CD4-positive, alpha-beta T cell (primary cell): Measurements from ENCODE around the gene AZU1. TPM values are rescaled to one million over a fixed set of nuclear protein-coding genes. Genes with fewer than 3 reads are reported as not detected.
"Not testable (repeated sequence)": the region's sequence is repeated elsewhere in the genome, so short reads cannot be mapped to it uniquely, and the experiment has no call there.

Experiments used
- ATAC-seq: fragments of 200-7000 bp; cut with Tn5 transposase; one replicate; pipeline ENCODE4 v1.10.0; 2022; ENCODE audit warnings: mild to moderate bottlenecking; ENCODE audit not compliant: poor library complexity
- CTCF ChIA-PET: fragments of 350-600 bp; sonication (Branson Sonifier 250); formaldehyde crosslinking; loops from one replicate; lab custom pipeline; 2021; ENCODE audit warnings: antibody characterized with exemption, inconsistent platforms; lab: Charles Lee
- POLR2A ChIA-PET: fragments of 350-600 bp; sonication (Branson Sonifier 250); formaldehyde crosslinking; loops from one replicate; lab custom pipeline; 2021; ENCODE audit warnings: antibody characterized with exemption, inconsistent platforms; lab: Charles Lee
- DNase-seq, 14 experiments: peaks; one replicate each; pipeline ENCODE4 v3.0.0-alpha.2; 2013 to 2020; ENCODE audit warnings: mixed read lengths in 2 of 14
- H3K27ac ChIP-seq, 2 donors: one replicate each; pipeline versions ENCODE4 v1.5.1 to v1.7.0; 2013; ENCODE audit warnings: low read length in 2 of 2, low read depth in 1 of 2, mild to moderate bottlenecking in 1 of 2
- H3K27me3 ChIP-seq, 2 experiments: 1 replicate in 1 of 2; 2 replicates in 1 of 2; pipeline versions ENCODE4 v1.6.1 to v1.7.0; 2013; ENCODE audit warnings: low read length in 2 of 2, control low read depth in 1 of 2, mild to moderate bottlenecking in 1 of 2, moderate library complexity in 1 of 2; ENCODE audit not compliant: insufficient read depth in 2 of 2, control insufficient read depth in 1 of 2
- H3K36me3 ChIP-seq: one replicate; pipeline ENCODE4 v1.6.1; 2013; ENCODE audit warnings: low read length, control low read depth; ENCODE audit not compliant: insufficient read depth
- H3K4me1 ChIP-seq: one replicate; pipeline ENCODE4 v1.6.1; 2013; ENCODE audit warnings: low read length, control low read depth; ENCODE audit not compliant: insufficient read depth
- H3K4me3 ChIP-seq: one replicate; pipeline ENCODE4 v1.5.1; 2013; ENCODE audit warnings: mild to moderate bottlenecking, low read length, moderate library complexity
- H3K9me3 ChIP-seq, 2 experiments: 1 replicate in 1 of 2; 2 replicates in 1 of 2; pipeline versions ENCODE4 v1.6.1 to v1.7.0; 2013; ENCODE audit warnings: low read length in 2 of 2, mild to moderate bottlenecking in 2 of 2, control low read depth in 1 of 2, moderate library complexity in 1 of 2; ENCODE audit not compliant: control insufficient read depth in 1 of 2, insufficient read depth in 1 of 2
- H3K27ac Mint-ChIP-seq: one replicate; pipeline ENCODE4 v1.8.0; 2020; ENCODE audit warnings: mixed read lengths
- H3K27me3 Mint-ChIP-seq: one replicate; pipeline ENCODE4 v1.8.0; 2021; ENCODE audit warnings: mixed read lengths
- H3K36me3 Mint-ChIP-seq: one replicate; pipeline ENCODE4 v1.8.0; 2021; ENCODE audit warnings: low read depth, mixed read lengths
- H3K4me1 Mint-ChIP-seq: one replicate; pipeline ENCODE4 v1.8.0; 2021; ENCODE audit warnings: low read depth, mixed read lengths
- H3K4me3 Mint-ChIP-seq: one replicate; pipeline ENCODE4 v1.8.0; 2020; ENCODE audit warnings: mild to moderate bottlenecking, mixed read lengths
- H3K9me3 Mint-ChIP-seq: one replicate; pipeline ENCODE4 v1.8.0; 2020; ENCODE audit warnings: mixed read lengths
- CTCF ChIP-seq: fragments of 200-600 bp; IDR thresholded peaks from one replicate; pipeline ENCODE4 v1.8.0; 2022; ENCODE audit warnings: antibody characterized with exemption, mild to moderate bottlenecking
- intact Hi-C, 2 experiments: fragments of 100-400 bp; cut with DNase I in 1 of 2; cut with micrococcal nuclease in 1 of 2; formaldehyde crosslinking; loops; one replicate each; pipeline versions ENCODE4 v1.15.1 to v1.9.0; 2023 to 2025; cut with DNase I, micrococcal nuclease
- total RNA-seq, 174 experiments: library from RNA in 2 of 174; stranded (reverse) in 2 of 174; gene quantifications; one replicate each; pipeline ENCODE4 v1.2.3 and lab custom pipeline; 2021 to 2026

AZU1 gene
- total RNA-seq, 2 experiments from 2014 or later: 0.47 to 0.49 TPM

- peak overlapping the region; percentile 64 for H3K27ac Mint-ChIP-seq
- Histone ChIP-seq H3K9me3 (peaks cover 0 to 11% of the 10 kb centered on the region in 2 experiments), H3K4me1 (no peaks in the 10 kb centered on the region), H3K27me3 (no peaks in the 10 kb centered on the region), H3K27ac (no peak overlapping the region), H3K36me3 (peaks cover 21% of the 10 kb centered on the region), H3K4me3 (no peak overlapping the region)
- ATAC-seq: peak; percentile 19
- no peak overlapping the region for H3K4me3 Mint-ChIP-seq
- peaks cover 39% of the 10 kb centered on the region for H3K36me3 Mint-ChIP-seq
- CTCF ChIA-PET: no interaction called here
- peak in 1 of 14 experiments; percentile 46 for DNase-seq
- H3K4me1 Mint-ChIP-seq: no peaks in the 10 kb centered on the region
- TF ChIP-seq CTCF: no peak
- no peaks in the 10 kb centered on the region for H3K9me3 Mint-ChIP-seq
- no peaks in the 10 kb centered on the region for H3K27me3 Mint-ChIP-seq
- intact Hi-C loops: no loop called here
- POLR2A ChIA-PET: interaction anchor here (0.5 kb wide), 1 partner anchor 1474 kb away, joined by 3 read pairs; no protein-coding TSS in a partner anchor
These were observed 12.4 kb upstream of the AZU1 start for GRCh38 chr19:815079-815774.

GRCh38 chr19:815775-816499 is 11.7 kb upstream of the AZU1 start:
- intact Hi-C loops: no loop called here
- H3K36me3 ChIP-seq: peaks cover 14% of the 10 kb centered on the region
- Mint-ChIP-seq H3K4me3 (peak overlapping the region; percentile 51), H3K9me3 (no peaks in the 10 kb centered on the region), H3K27ac (peak overlapping the region; percentile 64), H3K36me3 (peaks cover 34% of the 10 kb centered on the region), H3K4me1 (no peaks in the 10 kb centered on the region), H3K27me3 (no peaks in the 10 kb centered on the region)
- no peak for DNase-seq
- no peaks in the 10 kb centered on the region for H3K4me1 ChIP-seq
- TF ChIP-seq CTCF: no peak
- H3K9me3 ChIP-seq: peaks cover 0 to 7% of the 10 kb centered on the region in 2 experiments
- H3K4me3 ChIP-seq: no peak overlapping the region
- H3K27me3 ChIP-seq: no peaks in the 10 kb centered on the region
- ChIA-PET CTCF (no interaction called here), POLR2A (interaction anchor here (0.5 kb wide), 1 partner anchor 1473 kb away, joined by 3 read pairs; no protein-coding TSS in a partner anchor)
- H3K27ac ChIP-seq: no peak overlapping the region
- ATAC-seq: peak; percentile 13

GRCh38 chr19:816500-816857 is 11.2 kb upstream of the AZU1 start:
- TF ChIP-seq CTCF: no peak
- H3K36me3 Mint-ChIP-seq: peaks cover 29% of the 10 kb centered on the region
- peaks cover 0 to 7% of the 10 kb centered on the region in 2 experiments for H3K9me3 ChIP-seq
- no peaks in the 10 kb centered on the region for H3K27me3 ChIP-seq
- H3K27ac ChIP-seq: no peak overlapping the region
- ATAC-seq: no peak
- H3K4me3 ChIP-seq: no peak overlapping the region
- POLR2A ChIA-PET: no interaction called here
- H3K4me3 Mint-ChIP-seq: no peak overlapping the region
- H3K36me3 ChIP-seq: peaks cover 8% of the 10 kb centered on the region
- no peak for DNase-seq
- intact Hi-C loops: no loop called here
- no peaks in the 10 kb centered on the region for H3K9me3 Mint-ChIP-seq
- no peaks in the 10 kb centered on the region for H3K27me3 Mint-ChIP-seq
- H3K27ac Mint-ChIP-seq: peak overlapping the region; percentile 64
- CTCF ChIA-PET: no interaction called here
- H3K4me1 Mint-ChIP-seq: no peaks in the 10 kb centered on the region
- H3K4me1 ChIP-seq: no peaks in the 10 kb centered on the region

GRCh38 chr19:820212-820611 is 7.4 kb upstream of the AZU1 start:
- H3K9me3 Mint-ChIP-seq, H3K4me3 Mint-ChIP-seq, H3K4me1 Mint-ChIP-seq, CTCF ChIA-PET, POLR2A ChIA-PET, H3K4me3 ChIP-seq, H3K4me1 ChIP-seq, ATAC-seq, intact Hi-C loops, H3K9me3 ChIP-seq, H3K36me3 ChIP-seq, DNase-seq, H3K27ac Mint-ChIP-seq, H3K27ac ChIP-seq: not testable (repeated sequence)
- Mint-ChIP-seq H3K27me3 (peaks cover 16% of the 10 kb centered on the region), H3K36me3 (peaks cover 15% of the 10 kb centered on the region)
- H3K27me3 ChIP-seq: peaks cover 10 to 11% of the 10 kb centered on the region in 2 experiments
